Effector memory CD8-positive, alpha-beta T cell (primary cell): ENCODE data around the gene CDX2.
A peak's percentile ranks its signal among the peaks of the same experiment; 100 is the strongest.
"Not testable (repeated sequence)": the region's sequence is repeated elsewhere in the genome, so short reads cannot be mapped to it uniquely, and the experiment has no call there.

Experiments used
- ATAC-seq: fragments of 150-1000 bp; cut with Tn5 transposase; replicated peaks from 2 replicates; pipeline ENCODE4 v1.10.0; 2021; ENCODE audit warnings: mild to moderate bottlenecking, moderate library complexity
- DNase-seq, 3 experiments: peaks; one replicate each; pipeline ENCODE4 v3.0.0; 2021
- H3K27ac Mint-ChIP-seq, 2 donors: one replicate each; pipeline ENCODE4 v1.8.0; 2022; ENCODE audit warnings: mild to moderate bottlenecking in 2 of 2, mixed read lengths in 2 of 2, moderate library complexity in 2 of 2
- H3K27me3 Mint-ChIP-seq, 2 donors: one replicate each; pipeline ENCODE4 v1.8.0; 2022; ENCODE audit warnings: mixed read lengths in 2 of 2
- H3K36me3 Mint-ChIP-seq: one replicate; pipeline ENCODE4 v1.8.0; 2022; ENCODE audit warnings: mild to moderate bottlenecking, moderate library complexity, mixed read lengths; ENCODE audit not compliant: insufficient read depth
- H3K4me1 Mint-ChIP-seq, 2 donors: one replicate each; pipeline ENCODE4 v1.8.0; 2022; ENCODE audit warnings: low read depth in 2 of 2, mixed read lengths in 2 of 2
- H3K4me3 Mint-ChIP-seq, 2 donors: one replicate each; pipeline ENCODE4 v1.8.0; 2022; ENCODE audit warnings: mild to moderate bottlenecking in 2 of 2, mixed read lengths in 2 of 2, moderate library complexity in 2 of 2
- H3K9me3 Mint-ChIP-seq, 2 donors: one replicate each; pipeline ENCODE4 v1.8.0; 2022; ENCODE audit warnings: mixed read lengths in 2 of 2

The CDX2 gene

GRCh38 chr13:27965740-27966640 lies 3.1 kb downstream of the CDX2 start:
- no peak for ATAC-seq

DNA sequence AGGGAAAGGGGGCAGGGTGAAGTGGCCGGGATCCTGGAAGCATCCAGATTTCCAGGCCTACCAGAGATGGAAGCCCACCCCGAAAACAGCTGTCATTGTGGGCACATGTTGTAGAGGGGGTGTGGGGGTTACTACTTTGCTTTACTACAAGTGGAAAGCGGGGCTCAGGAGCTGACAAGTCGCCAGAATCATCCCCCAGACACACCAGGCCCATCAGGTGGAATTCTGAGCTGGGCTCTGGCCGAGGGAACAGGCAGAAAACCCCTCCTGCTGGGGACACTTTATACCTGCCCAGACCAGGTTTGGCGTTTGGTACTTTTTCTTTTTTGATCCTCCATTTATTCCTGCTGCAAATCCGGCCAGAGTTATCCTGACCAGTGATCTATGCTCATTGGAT lies 3.8 kb downstream of the CDX2 start:
- H3K4me1 Mint-ChIP-seq: peaks cover 8 to 21% of the 10 kb centered on the region in 2 donors
- no peak overlapping the region for H3K27ac Mint-ChIP-seq
- no peaks in the 10 kb centered on the region for H3K36me3 Mint-ChIP-seq
- peaks cover 72 to 96% of the 10 kb centered on the region in 2 donors for H3K27me3 Mint-ChIP-seq
- no peak for DNase-seq
- no peaks in the 10 kb centered on the region for H3K9me3 Mint-ChIP-seq
- no peak overlapping the region for H3K4me3 Mint-ChIP-seq
- ATAC-seq: no peak

More at GRCh38 chr13:27965740-27966640, 3.1 kb downstream of the CDX2 start:
- Mint-ChIP-seq H3K4me1 (peaks cover 8 to 23% of the 10 kb centered on the region in 2 donors), H3K27me3 (peaks cover 76 to 99% of the 10 kb centered on the region in 2 donors), H3K36me3 (no peaks in the 10 kb centered on the region), H3K27ac (no peak overlapping the region), H3K9me3 (no peaks in the 10 kb centered on the region), H3K4me3 (peak overlapping the region in 1 of 2 donors; percentile 18)
- DNase-seq: no peak

DNA sequence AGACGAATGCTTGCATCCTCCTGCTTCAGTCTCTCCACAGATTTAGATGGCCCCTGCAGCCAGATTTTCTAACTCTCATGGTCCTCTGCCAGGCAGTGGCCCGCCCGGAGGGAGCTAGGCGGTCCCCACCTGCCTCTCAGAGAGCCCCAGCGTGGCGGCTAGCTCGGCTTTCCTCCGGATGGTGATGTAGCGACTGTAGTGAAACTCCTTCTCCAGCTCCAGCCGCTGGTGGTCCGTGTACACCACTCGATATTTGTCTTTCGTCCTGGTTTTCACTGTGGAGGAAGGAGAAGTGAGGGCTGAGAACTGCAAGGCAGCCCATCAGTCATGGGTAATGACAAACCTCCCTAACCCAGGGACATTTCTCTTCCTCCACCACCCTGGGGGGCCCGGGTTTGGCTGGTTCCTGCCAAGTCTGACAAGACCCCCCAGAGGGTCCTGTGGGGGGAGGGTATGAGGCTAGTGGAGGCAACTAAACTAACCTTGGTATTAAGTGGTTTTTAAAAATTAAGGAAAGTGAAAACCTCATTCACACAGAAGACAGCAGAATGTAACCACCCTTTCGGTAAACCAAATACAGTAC lies 4.3 kb downstream of the CDX2 start:
- H3K4me1 Mint-ChIP-seq: peaks cover 8 to 23% of the 10 kb centered on the region in 2 donors
- H3K27me3 Mint-ChIP-seq: peaks cover 72 to 96% of the 10 kb centered on the region in 2 donors
- no peaks in the 10 kb centered on the region for H3K36me3 Mint-ChIP-seq
- DNase-seq (no peak), ATAC-seq (no peak)
- no peaks in the 10 kb centered on the region for H3K9me3 Mint-ChIP-seq
- no peak overlapping the region for H3K27ac Mint-ChIP-seq
- no peak overlapping the region for H3K4me3 Mint-ChIP-seq

GRCh38 chr13:27964206-27964605 lies 4.9 kb downstream of the CDX2 start:
- not testable (repeated sequence) for H3K4me3 Mint-ChIP-seq, DNase-seq, H3K36me3 Mint-ChIP-seq, ATAC-seq, H3K9me3 Mint-ChIP-seq, H3K27ac Mint-ChIP-seq
- H3K4me1 Mint-ChIP-seq: peaks cover 6 to 19% of the 10 kb centered on the region in 2 donors
- peaks cover 71 to 96% of the 10 kb centered on the region in 2 donors for H3K27me3 Mint-ChIP-seq

DNA sequence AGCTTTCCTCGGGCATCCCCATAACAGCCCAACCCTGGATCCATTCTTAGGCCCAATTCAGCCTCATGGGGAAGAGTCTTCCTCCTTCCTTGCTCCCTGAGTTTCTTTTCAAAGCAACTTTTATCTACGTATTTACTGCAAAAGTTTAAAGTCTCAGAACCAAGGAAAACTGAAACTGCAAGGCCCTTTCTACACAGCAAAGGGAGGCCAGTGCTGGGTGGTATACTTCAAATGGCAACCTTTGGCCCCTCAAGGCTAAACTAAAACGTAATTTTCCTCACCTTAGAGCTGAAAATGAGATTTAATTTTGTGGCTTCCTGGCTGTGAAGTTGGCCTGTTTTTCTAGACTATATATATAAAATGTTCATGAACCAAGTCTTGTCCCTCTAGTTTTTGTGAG lies 5.6 kb downstream of the CDX2 start:
- Mint-ChIP-seq H3K9me3 (no peaks in the 10 kb centered on the region), H3K4me1 (peaks cover 4 to 17% of the 10 kb centered on the region in 2 donors), H3K36me3 (no peaks in the 10 kb centered on the region), H3K27me3 (peaks cover 75 to 97% of the 10 kb centered on the region in 2 donors), H3K27ac (no peak overlapping the region), H3K4me3 (no peak overlapping the region)
- no peak for DNase-seq
- no peak for ATAC-seq

DNA sequence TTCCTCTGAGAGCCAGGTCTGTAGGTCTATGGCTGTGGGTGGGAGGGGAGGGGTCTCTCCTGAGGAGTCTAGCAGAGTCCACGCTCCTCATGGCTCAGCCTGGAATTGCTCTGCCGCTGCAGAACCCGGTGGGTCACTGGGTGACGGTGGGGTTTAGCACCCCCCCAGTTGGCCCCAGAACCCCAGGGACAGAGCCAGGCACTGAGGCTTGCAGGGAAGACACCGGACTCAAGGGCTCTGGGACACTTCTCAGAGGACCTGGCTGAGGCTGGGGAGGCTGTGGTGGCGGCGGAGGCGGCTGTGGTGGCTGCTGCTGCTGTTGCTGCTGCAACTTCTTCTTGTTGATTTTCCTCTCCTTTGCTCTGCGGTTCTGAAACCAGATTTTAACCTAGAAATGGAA lies 6.1 kb downstream of the CDX2 start:
- DNase-seq (no peak), ATAC-seq (no peak)
- no peaks in the 10 kb centered on the region for H3K36me3 Mint-ChIP-seq
- H3K4me3 Mint-ChIP-seq: no peak overlapping the region
- no peak overlapping the region for H3K27ac Mint-ChIP-seq
- peaks cover 79 to 97% of the 10 kb centered on the region in 2 donors for H3K27me3 Mint-ChIP-seq
- peaks cover 4 to 16% of the 10 kb centered on the region in 2 donors for H3K4me1 Mint-ChIP-seq
- H3K9me3 Mint-ChIP-seq: no peaks in the 10 kb centered on the region

GRCh38 chr13:27962128-27962841 lies 6.8 kb downstream of the CDX2 start:
- H3K4me1 Mint-ChIP-seq: peaks cover 0 to 10% of the 10 kb centered on the region in 2 donors
- ATAC-seq: no peak
- H3K9me3 Mint-ChIP-seq: no peaks in the 10 kb centered on the region
- H3K36me3 Mint-ChIP-seq: no peaks in the 10 kb centered on the region
- H3K27ac Mint-ChIP-seq: no peak overlapping the region
- no peak for DNase-seq
- peaks cover 77 to 97% of the 10 kb centered on the region in 2 donors for H3K27me3 Mint-ChIP-seq
- no peak overlapping the region for H3K4me3 Mint-ChIP-seq

DNA sequence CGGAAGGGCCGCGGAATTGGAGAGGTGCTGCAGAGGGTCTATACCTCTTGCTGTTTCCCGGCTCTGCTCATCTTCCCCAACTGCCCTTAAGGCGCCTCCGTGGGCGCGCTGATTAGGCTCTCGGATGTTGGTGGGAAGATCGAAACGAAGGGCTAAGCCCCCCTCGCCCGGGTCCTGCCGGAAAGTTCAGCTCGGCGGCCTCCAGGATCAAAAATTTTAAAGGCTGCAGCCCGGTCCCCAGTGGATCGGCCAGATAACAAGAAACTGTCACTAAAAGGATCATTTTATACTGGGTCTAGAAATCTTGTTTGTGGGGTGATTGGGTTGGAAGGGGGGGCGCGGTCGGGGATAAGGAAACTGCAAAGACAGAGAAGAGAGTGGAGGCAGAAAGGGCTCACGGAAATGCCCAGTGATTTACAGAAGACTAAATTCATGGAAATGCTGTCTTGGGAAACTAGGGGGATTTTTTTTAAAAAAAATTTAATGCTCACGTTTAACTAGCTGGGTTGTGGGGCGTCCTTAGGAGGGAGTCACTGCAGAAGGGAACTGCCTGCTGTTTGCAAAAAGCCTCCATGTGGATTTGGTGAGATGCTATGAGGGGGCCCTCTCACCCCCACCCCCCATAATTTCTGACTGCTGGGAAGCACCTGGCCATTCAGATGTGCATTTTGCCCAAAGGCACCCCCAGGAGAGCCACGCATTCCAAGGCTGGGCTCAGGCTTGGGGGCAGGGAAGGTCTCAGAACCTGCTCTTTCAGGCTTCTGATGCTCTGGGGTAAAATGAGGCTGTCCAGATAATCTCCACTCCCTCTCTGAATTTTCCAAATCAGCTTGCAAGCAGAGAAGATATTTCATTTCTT lies 7.7 kb downstream of the CDX2 start:
- H3K9me3 Mint-ChIP-seq: no peaks in the 10 kb centered on the region
- peaks cover 73 to 89% of the 10 kb centered on the region in 2 donors for H3K27me3 Mint-ChIP-seq
- peak overlapping the region; percentile 29 to 35 for H3K4me3 Mint-ChIP-seq
- H3K4me1 Mint-ChIP-seq: peaks cover 0 to 7% of the 10 kb centered on the region in 2 donors
- H3K27ac Mint-ChIP-seq: no peak overlapping the region
- no peak for DNase-seq
- no peaks in the 10 kb centered on the region for H3K36me3 Mint-ChIP-seq
- ATAC-seq: no peak

DNA sequence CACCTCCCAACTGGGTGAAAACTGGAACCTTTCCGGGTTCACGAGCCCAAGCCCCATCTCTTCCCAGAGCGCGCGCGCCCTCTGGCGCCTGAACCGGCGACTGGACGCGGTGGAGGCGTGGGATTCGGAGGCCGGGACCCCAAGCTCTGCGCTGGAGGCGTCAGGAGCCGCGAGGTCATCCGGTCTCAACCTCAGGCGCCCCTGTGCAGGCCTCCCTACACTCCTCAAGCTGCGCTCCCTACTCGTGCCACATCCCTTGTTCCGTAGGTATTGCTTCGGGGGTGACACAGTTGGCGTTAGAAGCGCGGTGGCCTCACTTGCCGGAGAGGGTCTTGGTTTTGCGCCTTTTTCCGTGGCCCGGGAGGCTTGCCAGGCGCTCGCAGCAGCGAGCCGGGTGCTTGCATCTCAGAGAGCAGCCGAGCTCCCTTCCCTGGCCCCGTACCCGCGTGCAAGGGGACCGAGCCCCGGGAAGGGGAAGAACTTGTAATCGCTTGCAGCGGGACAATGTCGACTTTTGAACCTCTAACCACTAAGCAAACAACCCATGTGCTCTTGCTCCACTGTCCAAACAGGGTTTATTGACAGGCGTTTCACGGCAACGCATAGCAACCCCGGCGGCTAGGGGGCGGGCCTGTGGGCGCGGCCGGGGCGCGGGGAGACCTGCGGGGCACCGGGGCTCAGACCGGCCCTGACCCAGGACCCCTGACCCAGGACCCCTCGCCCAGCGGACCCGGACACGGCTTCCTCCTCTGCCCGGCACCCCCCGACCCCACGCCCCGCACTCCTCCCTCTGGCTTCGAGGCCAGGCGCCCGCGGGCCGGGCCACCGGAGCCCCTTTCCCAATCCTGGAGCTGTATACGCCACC lies 8.5 kb downstream of the CDX2 start:
- no peak for DNase-seq
- ATAC-seq: peak; percentile 26
- Mint-ChIP-seq H3K27ac (no peak overlapping the region), H3K36me3 (no peaks in the 10 kb centered on the region), H3K4me1 (peaks cover 0 to 5% of the 10 kb centered on the region in 2 donors), H3K9me3 (no peaks in the 10 kb centered on the region), H3K4me3 (peak overlapping the region; percentile 55 to 58), H3K27me3 (peaks cover 69 to 87% of the 10 kb centered on the region in 2 donors)

GRCh38 chr13:27959976-27960361 lies 9.1 kb downstream of the CDX2 start:
- DNase-seq (no peak), ATAC-seq (no peak)
- Mint-ChIP-seq H3K4me3 (peak overlapping the region; percentile 55 to 58), H3K27me3 (peaks cover 69 to 87% of the 10 kb centered on the region in 2 donors), H3K27ac (no peak overlapping the region), H3K4me1 (peaks cover 0 to 5% of the 10 kb centered on the region in 2 donors), H3K9me3 (no peaks in the 10 kb centered on the region), H3K36me3 (no peaks in the 10 kb centered on the region)

- Mint-ChIP-seq H3K27ac (no peak overlapping the region), H3K36me3 (no peaks in the 10 kb centered on the region), H3K9me3 (no peaks in the 10 kb centered on the region), H3K4me1 (peaks cover 7 to 9% of the 10 kb centered on the region in 2 donors), H3K27me3 (peaks cover 64 to 75% of the 10 kb centered on the region in 2 donors), H3K4me3 (no peak overlapping the region)
- DNase-seq: no peak
- no peak for ATAC-seq
Measured at GRCh38 chr13:27956576-27957300, 12.4 kb downstream of the CDX2 start.
